ENCODE results near the gene KCNQ5. TPM values are rescaled to one million over a fixed set of nuclear protein-coding genes. Genes with fewer than 3 reads are reported as not detected.

The KCNQ5 gene
- total and polyA plus RNA-seq, 2 of the 8 experiments (the other 6 are each of a cell fraction or from before 2014, with no cell fraction given), result 0.83 to 1.2 TPM

DNA sequence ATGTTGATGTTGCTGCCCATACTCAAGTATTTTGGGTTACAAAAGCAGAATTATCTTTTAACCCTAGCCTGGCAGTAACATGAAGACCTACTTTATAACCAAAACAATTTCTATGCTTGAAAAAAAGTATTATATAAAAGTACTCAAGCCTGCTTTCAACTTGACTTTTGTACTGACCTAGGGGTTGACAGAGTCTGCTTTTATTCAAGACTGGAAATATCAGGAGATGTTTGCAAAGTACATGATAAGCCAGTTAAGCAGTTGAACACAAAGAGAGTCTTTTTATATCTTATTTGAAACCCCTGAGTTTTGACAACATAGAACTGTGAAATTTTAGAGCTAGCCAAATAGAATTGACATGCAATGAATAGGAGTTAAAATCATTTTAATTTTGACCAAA lies 159.8 kb downstream of the KCNQ5 start (continued):
- TF ChIP-seq, protein P1, sequence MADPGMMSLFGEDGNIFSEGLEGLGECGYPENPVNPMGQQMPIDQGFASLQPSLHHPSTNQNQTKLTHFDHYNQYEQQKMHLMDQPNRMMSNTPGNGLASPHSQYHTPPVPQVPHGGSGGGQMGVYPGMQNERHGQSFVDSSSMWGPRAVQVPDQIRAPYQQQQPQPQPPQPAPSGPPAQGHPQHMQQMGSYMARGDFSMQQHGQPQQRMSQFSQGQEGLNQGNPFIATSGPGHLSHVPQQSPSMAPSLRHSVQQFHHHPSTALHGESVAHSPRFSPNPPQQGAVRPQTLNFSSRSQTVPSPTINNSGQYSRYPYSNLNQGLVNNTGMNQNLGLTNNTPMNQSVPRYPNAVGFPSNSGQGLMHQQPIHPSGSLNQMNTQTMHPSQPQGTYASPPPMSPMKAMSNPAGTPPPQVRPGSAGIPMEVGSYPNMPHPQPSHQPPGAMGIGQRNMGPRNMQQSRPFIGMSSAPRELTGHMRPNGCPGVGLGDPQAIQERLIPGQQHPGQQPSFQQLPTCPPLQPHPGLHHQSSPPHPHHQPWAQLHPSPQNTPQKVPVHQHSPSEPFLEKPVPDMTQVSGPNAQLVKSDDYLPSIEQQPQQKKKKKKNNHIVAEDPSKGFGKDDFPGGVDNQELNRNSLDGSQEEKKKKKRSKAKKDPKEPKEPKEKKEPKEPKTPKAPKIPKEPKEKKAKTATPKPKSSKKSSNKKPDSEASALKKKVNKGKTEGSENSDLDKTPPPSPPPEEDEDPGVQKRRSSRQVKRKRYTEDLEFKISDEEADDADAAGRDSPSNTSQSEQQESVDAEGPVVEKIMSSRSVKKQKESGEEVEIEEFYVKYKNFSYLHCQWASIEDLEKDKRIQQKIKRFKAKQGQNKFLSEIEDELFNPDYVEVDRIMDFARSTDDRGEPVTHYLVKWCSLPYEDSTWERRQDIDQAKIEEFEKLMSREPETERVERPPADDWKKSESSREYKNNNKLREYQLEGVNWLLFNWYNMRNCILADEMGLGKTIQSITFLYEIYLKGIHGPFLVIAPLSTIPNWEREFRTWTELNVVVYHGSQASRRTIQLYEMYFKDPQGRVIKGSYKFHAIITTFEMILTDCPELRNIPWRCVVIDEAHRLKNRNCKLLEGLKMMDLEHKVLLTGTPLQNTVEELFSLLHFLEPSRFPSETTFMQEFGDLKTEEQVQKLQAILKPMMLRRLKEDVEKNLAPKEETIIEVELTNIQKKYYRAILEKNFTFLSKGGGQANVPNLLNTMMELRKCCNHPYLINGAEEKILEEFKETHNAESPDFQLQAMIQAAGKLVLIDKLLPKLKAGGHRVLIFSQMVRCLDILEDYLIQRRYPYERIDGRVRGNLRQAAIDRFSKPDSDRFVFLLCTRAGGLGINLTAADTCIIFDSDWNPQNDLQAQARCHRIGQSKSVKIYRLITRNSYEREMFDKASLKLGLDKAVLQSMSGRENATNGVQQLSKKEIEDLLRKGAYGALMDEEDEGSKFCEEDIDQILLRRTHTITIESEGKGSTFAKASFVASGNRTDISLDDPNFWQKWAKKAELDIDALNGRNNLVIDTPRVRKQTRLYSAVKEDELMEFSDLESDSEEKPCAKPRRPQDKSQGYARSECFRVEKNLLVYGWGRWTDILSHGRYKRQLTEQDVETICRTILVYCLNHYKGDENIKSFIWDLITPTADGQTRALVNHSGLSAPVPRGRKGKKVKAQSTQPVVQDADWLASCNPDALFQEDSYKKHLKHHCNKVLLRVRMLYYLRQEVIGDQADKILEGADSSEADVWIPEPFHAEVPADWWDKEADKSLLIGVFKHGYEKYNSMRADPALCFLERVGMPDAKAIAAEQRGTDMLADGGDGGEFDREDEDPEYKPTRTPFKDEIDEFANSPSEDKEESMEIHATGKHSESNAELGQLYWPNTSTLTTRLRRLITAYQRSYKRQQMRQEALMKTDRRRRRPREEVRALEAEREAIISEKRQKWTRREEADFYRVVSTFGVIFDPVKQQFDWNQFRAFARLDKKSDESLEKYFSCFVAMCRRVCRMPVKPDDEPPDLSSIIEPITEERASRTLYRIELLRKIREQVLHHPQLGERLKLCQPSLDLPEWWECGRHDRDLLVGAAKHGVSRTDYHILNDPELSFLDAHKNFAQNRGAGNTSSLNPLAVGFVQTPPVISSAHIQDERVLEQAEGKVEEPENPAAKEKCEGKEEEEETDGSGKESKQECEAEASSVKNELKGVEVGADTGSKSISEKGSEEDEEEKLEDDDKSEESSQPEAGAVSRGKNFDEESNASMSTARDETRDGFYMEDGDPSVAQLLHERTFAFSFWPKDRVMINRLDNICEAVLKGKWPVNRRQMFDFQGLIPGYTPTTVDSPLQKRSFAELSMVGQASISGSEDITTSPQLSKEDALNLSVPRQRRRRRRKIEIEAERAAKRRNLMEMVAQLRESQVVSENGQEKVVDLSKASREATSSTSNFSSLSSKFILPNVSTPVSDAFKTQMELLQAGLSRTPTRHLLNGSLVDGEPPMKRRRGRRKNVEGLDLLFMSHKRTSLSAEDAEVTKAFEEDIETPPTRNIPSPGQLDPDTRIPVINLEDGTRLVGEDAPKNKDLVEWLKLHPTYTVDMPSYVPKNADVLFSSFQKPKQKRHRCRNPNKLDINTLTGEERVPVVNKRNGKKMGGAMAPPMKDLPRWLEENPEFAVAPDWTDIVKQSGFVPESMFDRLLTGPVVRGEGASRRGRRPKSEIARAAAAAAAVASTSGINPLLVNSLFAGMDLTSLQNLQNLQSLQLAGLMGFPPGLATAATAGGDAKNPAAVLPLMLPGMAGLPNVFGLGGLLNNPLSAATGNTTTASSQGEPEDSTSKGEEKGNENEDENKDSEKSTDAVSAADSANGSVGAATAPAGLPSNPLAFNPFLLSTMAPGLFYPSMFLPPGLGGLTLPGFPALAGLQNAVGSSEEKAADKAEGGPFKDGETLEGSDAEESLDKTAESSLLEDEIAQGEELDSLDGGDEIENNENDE (IDR thresholded peaks at IDR 0.05; ENCODE audit: insufficient replicate concordance, low read length), result no peak

Measured in H1 (cell line).